T-helper 2 cell (primary cell): ENCODE results near the gene RAB22A.
"Not testable (repeated sequence)": the region's sequence is repeated elsewhere in the genome, so short reads cannot be mapped to it uniquely, and the experiment has no call there.

ENCODE experiments used
- DNase-seq, 5 experiments: peaks; one replicate each; pipeline versions ENCODE4 v3.0.0 to v3.0.0-alpha.2; 2012 to 2022

RAB22A gene

DNA sequence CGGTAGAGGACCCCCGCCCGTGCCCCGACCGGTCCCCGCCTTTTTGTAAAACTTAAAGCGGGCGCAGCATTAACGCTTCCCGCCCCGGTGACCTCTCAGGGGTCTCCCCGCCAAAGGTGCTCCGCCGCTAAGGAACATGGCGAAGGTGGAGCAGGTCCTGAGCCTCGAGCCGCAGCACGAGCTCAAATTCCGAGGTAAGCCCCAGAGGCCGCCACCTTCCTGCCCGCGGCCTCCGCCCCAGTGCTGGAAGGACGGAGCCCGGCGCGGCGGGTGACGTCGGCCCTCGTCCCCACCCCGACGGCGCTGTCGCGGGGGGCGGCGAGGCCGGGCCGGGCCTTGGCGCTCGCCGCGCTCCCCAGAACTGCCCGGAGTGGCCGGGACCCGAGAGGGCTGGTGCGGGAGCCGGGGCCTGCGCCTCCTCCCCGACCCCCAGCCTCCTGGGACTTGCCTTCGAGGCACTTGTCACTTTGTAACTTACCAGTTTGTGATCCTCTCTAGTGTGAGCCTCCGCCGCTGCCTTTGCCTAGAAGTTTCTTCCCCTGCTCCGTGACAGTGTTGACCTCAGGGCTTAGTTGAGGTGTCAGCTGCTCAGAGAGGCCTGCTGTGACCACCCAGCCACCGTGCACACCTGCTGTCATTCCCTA is 79.9 kb downstream of the RAB22A start:
- DNase-seq, result peak in 1 of 5 experiments; percentile 66

DNA sequence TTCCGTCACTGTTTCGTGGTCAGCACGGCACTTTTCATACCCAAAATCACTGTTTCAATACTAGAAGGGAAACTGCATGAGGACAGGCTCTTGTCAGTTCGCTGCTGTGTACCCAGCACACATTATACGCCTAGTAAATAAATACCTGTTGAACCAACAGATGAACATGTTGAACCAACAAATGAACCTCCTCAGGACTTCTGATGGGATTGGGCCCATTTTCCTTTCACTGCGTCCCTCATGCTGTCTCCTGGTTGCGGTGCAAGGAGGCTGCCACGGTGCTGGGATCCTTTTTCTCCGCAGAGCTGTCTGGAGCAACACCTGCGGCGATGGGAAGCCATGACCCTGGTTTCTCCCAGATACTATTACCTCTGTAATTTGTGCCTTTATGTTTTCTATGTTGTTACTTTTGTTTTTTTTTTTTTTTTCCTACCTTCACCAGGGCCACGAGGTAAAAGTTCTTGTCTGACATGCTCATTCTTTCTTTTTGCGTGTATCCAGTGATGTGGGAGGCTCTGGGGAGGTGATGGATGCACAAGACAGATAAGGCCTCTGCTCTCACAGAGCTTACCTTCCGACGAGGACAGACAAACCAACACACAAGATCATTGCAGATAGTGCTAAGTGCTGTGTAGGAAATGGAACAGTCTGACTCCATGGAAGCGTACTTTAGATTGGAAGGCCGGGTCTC is 80.6 kb downstream of the RAB22A start:
- peak in 1 of 5 experiments; percentile 51 for DNase-seq

DNA sequence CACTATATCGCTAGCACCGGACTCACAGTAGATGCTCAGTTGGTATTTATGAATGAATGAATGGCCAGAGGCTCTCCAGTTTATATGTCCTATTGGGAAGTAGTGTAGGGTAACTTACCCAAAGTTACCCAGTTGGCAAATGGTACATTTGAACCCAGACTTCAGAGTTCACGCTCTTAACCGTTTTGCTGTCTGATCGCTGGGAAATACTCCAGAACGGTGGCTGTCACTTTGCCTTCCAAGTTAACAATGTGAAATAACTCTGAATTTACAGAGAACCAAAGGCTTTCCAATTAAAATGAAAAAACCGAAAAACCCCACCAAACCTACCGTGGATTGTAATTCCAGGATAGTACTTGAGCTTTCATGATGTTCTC is 81.1 kb downstream of the RAB22A start:
- DNase-seq, result no peak

DNA sequence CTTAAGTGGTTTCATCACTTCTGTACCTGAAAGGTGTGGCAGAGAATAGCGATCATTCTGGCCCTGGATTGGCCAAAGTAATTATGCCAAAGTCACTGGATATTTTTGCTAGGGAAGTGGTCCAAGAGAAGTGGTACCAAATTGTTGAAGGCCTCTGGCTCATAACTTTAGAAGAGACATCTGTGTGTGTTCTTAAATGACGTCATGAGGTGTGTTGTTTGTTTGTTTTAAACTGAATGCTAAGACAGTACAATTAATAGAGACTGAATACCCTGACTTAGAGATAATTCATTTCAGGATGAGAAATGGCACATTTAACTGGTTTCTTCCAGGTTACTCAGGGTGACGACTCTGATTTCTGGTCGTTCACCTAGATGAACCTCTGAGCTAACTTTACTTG is 82.8 kb downstream of the RAB22A start:
- DNase-seq, result no peak

DNA sequence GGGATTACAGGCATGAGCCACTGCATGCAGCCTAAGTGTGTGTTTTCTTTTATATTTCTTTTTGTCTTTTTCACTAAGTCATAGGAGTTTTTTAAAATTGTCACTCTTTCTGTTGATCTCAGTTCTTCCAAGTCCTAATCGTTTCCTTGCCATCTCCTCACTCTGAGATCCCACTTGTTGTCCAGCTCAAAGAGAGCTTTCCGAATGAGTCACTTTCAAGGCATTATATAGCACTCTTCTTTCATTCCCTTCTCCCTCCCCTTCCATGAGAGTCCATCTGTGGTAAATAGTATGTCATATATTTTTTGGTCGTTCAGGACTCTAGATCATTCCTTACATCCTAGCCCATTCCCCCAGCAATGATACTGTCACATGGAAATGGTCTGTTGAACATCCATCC is 83.8 kb downstream of the RAB22A start:
- no peak for DNase-seq

DNA sequence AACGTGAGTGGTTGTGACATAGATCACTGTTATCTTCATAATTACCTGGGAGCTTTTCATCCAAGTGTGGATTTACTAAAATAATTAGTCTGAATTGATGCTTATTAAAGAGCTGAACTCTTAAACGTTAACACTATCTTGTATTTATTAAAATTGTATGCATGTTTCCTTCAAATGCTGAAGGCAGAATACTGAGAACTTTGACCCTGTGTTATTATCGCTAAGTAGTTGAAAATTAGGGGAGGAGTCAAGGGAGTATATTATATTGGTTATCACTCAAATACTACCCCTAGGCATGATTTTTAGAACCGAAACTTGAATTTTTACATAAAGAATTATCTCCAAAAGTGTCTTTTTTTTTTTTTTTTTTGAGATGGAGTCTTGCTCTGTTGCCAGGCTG is 85.3 kb downstream of the RAB22A start:
- DNase-seq, result no peak

DNA sequence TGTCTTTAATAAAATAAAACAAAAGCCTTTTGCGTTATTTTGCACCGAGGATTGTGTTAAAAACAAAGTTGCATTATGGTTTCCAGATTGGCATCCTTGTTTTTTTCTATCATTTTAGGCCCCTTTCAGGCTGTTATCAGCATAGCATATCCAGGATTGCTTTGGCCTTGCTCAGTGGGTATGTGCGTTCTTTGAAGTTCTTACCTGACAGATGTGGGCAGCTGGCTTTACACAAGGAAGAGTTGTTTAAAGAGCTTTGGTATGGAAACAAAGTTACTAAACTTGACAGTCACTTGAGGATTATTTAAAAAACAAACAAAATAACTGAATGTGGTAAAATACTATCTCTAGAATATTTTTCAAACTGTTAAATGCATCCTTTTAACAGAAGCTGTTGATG is 86.1 kb downstream of the RAB22A start:
- no peak for DNase-seq

DNA sequence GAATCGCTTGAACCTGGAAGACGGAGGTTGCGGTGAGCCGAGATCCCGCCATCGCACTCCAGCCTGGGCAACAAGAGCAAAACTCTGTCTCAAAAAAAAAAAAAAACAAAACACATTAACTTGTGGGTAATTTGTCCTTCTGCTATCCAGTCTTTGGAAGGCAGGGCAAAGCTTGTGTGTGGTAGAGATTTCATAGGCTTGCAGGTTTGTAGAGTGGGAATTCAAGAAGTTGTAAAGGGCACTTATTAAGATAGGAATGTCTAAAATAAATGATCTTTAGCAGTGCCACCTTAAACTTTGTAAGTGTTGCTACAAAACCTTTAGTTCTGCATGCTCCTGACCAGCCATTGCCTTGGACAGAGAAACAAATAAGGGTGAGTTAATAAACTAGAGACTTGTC is 87.9 kb downstream of the RAB22A start:
- no peak for DNase-seq

DNA sequence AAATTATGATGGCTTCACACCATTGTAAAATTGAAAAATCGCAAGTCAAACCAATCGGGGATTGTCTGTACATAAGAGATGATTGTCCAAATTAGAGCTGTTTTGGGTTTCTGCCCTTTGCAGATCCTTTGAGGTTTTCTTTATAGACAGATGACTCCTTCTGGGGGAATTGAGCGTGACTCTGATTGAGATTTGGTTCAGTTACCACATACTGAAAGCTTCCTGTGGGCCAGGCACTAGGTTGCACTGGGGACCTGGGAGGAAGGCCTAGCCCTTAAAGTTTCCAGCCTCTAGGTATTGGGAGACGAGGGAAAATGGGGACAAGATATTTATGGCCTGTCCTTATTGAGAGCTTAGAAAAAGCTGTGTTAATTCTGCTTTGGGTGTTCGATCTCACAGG is 88.7 kb downstream of the RAB22A start:
- peak in 1 of 5 experiments; percentile 11 for DNase-seq

DNA sequence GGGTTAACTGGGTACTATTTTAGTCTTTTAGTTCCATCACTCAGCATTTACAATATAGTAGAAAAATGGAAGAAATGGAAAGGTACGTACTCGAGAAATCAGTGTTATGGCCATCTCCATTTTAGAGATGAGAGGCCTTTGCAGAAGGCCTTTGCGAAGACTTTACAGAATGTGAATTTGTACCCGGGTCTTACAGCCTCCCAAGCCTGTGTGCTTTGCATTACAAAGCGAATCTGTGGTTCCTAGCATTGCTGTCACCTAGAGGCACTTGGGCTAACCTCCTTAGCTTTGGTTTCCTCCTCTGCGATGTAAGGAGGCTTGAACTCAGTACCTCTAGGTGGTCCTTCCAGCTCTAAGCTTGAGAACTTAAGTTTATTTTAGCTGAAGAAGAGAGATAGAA is 90.4 kb downstream of the RAB22A start:
- no peak for DNase-seq

DNA sequence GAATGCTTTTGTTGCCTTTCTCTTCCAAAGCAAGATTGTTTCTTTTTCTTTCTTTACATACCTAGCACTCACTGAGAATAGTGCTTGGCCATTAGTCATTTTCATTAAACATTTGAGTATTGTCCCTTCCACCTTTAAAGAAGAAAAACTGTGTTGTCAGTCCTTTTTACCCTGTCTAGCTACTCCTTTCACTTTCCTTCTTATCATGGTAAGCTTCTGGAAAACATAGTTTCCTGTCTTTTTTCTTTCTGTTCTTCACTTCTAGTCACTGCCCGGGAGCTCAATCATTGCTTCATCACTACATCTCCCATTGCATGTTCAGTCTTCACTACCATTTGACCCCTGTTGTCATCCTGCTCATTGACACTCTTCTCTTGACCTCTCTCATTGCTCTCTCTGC is 91.6 kb downstream of the RAB22A start:
- DNase-seq, result no peak

DNA sequence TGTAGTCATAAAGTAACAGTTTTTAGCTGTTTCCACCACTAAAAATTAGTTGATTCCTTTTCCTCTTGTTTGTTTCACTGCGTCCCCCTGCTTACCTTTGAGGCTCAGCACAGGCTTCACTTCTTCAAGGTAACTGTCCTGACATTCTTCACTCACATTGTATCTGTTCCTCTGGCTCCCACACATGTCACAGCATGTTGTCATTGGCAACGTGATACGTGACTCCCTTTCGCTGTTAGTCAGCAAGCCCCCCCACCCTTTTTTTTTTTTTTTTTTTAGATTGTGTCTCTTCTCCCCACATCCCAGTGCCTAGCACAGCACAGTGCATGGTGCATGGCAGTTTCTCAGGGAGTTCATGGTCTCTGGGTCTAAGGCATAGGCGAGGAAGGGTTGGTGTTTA is 92.8 kb downstream of the RAB22A start:
- peak in 1 of 5 experiments; percentile 12 for DNase-seq

DNA sequence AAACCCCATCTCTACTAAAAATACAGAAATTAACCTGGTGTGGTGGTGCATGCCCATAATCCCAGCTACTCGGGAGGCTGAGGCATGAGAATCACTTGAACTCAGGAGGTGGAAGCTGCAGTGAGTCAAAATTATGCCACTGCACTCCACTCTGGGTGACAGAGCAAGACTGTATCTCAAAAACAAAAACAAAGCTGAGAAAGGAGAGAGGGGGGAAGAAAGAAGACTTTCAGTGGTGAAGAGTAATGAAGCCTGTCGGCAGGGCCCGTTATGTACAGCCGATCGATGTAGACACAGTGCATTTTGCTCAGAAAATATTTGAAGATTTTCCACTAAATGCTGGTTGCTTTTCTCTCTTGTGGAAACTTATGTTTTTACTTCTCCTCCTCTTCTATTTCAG is 93.3 kb downstream of the RAB22A start:
- no peak for DNase-seq

DNA sequence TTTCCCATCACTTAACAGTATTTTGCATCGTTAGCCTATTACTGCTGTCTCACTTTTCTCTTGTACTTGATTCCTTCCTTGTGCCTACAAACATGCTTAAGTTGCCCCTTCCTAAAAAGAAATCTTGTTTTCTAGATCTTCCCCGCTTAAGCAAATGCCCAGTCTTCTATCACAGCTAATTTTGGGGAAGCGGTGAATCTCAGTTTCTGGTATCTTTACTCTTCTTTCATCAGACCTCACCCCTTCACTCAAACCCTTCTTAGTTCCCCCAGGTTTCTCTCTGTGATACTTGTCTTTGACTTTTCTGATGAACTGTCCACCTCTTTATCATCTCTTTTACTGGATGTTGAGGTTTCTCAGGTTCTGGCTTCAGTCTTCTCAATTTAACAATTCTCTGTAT is 93.8 kb downstream of the RAB22A start:
- DNase-seq, result no peak

DNA sequence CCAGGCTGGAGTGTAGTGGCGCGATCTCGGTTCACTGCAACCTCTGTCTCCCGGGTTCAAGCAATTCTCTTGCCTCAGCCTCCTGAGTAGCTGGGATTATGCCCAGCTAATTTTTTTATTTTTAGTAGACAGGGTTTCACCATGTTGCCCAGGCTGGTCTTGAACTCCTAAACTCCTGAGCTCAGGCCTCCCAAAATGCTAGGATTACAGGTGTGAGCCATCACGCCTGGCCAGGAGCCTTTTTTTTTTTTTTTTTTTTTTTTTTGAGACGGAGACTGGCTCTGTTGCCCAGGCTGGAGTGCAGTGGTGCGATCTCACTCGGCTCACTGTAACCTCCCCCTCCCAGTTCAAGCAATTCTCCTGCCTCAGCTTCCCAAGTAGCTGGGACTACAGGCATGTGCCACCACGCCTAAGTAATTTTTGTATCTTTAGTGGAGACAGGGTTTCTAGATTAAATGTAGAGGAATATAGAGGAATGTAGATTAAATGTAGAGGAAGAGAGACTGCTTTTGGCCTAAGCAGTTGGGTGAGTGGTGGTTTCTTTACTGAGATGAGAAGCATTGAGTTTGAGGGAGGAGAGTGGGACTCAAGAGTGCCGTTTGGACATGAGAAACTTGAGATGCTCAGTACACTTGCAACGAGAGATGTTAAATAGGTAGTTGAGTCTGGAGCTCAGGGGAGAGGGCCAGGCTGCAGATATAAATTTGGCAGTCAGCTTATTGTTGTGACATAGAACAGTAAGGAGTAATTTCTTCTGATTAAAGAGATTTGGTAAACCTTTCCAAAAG is 96.2 kb downstream of the RAB22A start:
- no peak for DNase-seq

DNA sequence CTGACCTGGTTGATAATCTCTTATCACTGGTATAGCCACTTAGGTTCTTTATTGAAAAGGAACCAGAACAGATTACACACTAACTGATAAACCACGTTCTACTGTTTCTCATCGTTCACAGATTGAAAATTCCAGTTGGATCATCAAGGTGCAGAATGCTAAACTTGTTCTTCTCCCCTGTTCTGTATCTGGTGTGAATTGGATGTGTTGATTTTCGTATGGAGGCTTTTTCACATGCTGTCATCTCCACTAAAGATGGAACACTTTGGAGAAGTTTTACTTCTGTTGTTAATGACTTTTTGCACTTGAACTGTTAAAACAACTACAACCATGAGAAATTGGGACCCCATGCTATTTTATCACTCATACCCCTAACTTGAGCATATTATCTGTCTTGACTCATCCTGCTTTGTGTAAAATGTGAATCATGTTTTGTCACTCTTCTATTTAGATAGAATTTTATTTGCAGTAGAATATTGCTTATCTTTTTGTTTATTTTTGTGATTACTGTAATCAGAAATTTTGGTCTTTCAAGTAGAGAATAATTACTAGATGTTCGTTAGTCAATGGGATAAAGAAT is 97.0 kb downstream of the RAB22A start:
- no peak for DNase-seq

DNA sequence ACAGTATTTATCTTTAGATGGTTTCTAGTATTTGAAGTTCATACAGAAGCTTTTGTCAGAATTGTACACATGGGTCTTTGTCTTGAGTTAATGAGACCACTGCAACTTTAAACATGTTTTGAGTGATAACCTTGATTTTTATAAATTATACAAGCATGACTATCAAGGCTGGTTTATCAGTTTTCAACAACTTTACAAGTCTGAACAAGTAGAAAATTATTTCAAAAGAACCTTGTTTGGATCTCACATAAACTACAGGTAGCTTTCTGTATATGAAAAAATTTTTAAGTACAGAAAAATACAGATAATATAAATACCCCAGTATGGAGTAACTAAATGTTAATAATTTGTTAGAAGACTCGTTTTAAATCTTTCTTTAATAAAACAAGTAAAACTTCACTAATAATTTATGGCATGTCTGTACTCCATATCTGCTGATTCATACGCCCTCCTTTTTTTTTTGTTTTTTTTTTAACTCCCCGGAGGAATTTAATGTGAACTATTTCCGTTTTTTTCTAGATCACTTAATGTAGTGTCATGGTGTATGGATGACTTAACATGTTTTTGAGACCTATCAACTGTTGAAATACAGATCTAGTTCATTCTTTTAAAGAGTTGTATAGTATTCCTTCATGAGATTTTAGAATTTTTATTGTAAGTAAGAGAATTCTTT is 97.8 kb downstream of the RAB22A start:
- DNase-seq, result no peak

DNA sequence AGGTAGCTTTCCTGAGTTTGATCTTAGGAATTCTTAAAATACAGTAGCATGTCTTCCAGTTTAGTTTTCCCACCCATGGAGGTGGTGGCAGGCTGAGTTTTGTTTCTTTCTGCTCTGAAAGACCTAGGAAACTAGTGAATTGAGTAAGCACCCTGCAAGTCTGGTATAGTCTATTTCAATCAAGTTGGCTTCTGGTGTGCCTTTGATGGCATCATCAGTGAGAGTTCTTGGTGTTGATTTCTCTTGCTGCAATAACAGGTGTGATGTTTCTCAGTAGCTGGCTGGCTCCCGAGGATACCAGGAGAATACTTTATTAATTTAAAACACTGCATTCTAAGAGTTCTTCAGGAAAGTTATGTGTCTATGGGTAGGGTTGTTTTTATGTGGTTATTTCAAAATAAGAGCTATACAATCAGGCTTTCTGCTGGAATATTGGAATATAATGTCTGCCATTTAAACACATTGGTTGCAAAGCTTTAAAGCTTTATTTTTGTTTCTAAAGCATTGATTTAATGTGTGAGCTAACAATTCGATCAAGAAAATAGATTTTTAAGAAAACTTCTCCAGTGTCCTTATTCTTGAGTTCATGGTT is 98.5 kb downstream of the RAB22A start:
- DNase-seq, result peak in 2 of 5 experiments; percentile 7 to 80

DNA sequence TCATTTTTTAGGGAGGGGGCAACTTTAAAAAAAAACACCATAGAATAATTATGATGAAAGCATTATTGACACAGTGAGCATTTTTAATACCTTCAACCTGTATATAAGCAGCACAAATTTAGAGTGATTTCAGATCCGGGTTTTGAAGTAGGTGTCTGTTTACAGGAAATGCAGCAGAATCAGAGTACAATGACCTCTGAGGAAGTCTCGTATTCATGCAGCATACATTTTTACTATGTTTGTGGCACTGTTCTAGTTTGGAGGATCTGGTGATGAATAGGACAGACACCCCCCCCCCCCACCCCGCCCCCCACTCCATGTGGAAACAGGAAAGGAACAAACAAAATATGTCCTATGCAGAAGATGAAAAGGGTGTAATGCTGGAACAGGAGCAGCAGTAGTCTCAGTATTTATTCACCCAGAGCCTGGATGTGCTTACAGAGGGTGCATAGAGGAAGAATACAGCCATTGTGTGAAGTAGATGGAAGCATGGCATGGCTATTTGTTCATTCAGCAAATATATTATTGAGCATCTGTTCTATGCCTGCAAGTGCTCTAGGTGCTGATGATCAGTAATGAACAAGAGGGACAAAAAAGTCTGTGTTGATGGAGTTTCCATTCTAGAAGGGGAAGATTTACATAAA is 99.2 kb downstream of the RAB22A start:
- peak in 1 of 5 experiments; percentile 76 for DNase-seq

DNA sequence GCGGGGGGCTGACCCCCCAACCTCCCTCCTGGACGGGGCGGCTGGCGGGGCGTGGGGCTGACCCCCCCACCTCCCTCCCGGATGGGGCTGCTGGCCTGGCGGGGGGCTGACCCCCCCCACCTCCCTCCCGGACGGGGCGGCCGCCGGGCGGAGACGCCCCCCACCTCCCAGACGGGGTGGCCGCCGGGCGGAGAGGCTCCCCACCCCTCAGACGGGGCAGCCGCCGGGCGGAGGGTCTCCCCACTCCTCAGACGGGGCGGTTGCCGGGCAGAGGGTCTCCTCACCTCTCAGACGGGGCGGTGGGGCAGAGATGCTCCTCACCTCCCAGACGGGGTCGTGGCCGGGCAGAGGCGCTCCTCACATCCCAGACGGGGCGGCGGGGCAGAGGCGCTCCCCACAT is 104.7 kb downstream of the RAB22A start:
- DNase-seq, result not testable (repeated sequence)

DNA sequence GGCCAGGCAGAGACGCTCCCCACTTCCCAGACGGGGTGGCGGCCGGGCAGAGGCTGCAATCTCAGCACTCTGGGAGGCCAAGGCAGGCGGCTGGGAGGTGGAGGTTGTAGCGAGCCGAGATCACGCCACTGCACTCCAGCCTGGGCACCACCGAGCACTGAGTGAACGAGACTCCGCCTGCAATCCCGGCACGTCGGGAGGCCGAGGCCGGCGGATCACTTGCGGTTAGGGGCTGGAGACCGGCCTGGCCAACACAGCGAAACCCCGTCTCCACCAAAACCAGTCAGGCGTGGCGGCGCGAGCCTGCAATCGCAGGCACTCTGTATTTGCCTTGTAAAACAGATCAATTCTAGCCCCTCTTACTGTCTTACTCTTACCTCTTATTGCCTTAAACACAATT is 105.3 kb downstream of the RAB22A start:
- not testable (repeated sequence) for DNase-seq

DNA sequence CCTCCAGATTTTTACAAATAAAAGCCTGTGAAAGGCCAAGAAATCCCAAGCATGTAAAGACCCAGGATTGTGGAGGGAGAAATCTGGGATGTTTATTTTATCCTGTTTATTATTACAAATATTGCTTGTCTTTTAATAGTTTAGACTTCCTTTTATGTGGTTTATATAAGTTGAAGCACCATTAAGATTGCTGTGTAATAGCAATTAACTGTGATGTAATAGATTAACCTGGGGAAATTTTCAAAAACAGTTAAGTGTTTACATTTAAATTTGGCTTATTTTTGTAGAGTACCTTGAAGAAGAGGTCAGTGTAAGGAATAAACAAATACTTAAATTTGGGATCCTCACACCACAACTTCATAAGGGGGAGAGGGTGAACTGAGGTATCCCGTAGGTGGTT is 106.5 kb downstream of the RAB22A start:
- no peak for DNase-seq
